D721Med (cell line): Measurements from ENCODE around the gene ZNF619.

Experiments used
- DNase-seq: peaks from one replicate; pipeline ENCODE4 v3.0.0; 2011; ENCODE audit warnings: low spot score; ENCODE audit not compliant: insufficient read length
- FAIRE-seq: peaks from 2 replicates; lab custom pipeline; 2011; peaks lifted over from hg19 to GRCh38; lab: Jason Lieb, UNC
- TF ChIP-seq, protein P1 (sequence below): IDR thresholded peaks from 2 replicates; pipeline ENCODE4 v1.5.1; 2012; ENCODE audit warnings: mild to moderate bottlenecking, control low read depth; ENCODE audit not compliant: insufficient read depth; ENCODE audit errors: missing control alignments

ZNF619 gene

DNA sequence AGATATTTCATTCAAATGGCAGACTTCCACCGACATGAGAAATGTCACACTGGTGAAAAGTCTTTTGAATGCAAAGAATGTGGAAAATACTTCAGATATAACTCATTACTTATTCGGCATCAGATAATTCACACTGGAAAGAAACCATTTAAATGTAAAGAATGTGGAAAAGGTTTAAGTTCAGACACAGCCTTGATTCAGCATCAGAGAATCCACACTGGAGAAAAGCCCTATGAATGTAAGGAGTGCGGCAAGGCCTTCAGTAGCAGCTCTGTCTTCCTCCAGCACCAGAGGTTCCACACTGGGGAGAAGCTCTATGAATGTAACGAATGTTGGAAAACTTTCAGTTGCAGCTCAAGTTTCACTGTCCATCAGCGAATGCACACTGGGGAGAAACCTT, 39.3 kb downstream of the ZNF619 start:
- FAIRE-seq (no peak), DNase-seq (no peak)
- TF ChIP-seq, protein P1, sequence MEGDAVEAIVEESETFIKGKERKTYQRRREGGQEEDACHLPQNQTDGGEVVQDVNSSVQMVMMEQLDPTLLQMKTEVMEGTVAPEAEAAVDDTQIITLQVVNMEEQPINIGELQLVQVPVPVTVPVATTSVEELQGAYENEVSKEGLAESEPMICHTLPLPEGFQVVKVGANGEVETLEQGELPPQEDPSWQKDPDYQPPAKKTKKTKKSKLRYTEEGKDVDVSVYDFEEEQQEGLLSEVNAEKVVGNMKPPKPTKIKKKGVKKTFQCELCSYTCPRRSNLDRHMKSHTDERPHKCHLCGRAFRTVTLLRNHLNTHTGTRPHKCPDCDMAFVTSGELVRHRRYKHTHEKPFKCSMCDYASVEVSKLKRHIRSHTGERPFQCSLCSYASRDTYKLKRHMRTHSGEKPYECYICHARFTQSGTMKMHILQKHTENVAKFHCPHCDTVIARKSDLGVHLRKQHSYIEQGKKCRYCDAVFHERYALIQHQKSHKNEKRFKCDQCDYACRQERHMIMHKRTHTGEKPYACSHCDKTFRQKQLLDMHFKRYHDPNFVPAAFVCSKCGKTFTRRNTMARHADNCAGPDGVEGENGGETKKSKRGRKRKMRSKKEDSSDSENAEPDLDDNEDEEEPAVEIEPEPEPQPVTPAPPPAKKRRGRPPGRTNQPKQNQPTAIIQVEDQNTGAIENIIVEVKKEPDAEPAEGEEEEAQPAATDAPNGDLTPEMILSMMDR: no peak

- TF ChIP-seq, protein P1: no peak
- FAIRE-seq (no peak), DNase-seq (no peak)
Observed at GRCh38 chr3:40518067-40518466, 41.1 kb downstream of the ZNF619 start.

DNA sequence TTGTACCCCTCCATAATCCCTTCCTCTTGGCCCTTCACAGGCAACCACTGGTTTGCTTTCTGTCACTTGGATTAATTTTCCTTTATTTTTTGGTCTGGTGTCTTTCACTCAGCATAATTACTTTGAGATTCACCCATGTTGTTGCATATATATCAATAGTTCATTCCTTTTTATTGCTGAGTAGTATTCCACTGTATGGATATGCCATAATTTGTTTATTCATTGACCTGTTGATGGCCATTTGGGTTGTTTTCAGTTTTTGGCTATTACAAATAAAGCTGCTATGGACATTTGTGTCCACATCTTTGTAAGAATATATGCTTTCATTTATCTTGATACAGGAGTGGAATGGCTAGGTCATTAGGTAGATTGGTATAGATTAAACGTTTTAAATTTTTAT, 41.9 kb downstream of the ZNF619 start:
- FAIRE-seq (no peak), DNase-seq (no peak)
- TF ChIP-seq, protein P1: no peak

- FAIRE-seq (no peak), DNase-seq (no peak)
- TF ChIP-seq, protein P1: no peak
Observed at GRCh38 chr3:40521254-40521653, 44.3 kb downstream of the ZNF619 start.

GRCh38 chr3:40523781-40524180, 46.9 kb downstream of the ZNF619 start:
- FAIRE-seq (no peak), DNase-seq (no peak)
- TF ChIP-seq, protein P1: no peak

DNA sequence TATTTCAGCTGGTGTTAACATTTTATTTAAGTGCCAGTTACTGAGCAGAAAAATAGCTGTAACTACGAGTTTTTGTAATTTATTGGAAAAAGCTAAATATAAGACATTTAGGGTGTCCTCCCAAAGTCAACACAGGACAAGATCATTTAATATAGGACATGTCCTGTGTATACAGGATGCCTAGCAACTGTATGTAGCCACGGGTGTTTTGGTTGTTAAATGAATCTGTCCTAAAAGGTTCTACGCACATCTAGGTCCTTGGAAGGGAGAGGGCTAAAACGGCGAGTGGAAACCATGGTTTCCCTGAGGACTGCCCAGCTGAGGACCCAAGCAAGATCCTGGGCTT, 47.3 kb downstream of the ZNF619 start:
- TF ChIP-seq, protein P1: no peak
- DNase-seq: no peak
- FAIRE-seq: no peak

DNA sequence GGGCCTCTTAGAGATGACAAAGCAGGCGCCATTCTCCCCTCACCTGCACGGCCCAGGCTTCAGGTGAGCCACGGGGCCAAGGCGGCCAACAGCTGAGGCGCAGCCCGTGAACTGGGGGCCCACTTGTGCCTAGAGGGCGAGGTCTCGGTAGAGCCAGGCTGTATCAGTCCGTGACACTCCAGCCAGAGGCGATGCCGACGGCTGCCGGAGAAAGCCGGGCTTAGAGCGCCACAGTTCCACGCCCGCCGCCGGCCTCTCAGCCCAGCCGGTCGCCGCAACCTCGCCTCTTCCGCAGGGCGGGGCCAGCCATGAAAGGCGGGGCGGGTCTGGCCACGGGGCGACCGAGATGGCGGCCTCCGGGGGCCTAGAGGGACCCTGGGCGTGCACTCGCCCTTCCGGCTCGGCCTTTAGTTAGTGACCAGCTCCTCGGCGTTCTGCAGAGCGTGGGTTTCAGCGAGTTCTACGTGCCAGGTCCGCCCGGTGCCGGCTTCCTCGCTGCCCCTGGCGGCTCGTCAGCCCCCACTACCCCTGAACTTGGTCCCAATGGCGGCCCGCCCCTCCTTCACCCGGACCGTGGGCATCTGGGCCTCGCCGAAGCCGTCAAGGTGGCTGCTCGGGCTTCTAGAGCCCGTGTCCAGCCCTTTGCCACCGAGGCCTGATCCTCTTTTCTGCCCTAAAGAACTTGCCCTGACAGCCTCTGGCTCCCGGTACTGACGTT, 47.8 kb downstream of the ZNF619 start, which contains the start of gene ZNF621:
Gene ZNF621, plus strand, starts transcription at position 393 of the 718 bp plus-strand sequence. CDS start 881 bp downstream, outside the sequence.
- FAIRE-seq: no peak
- TF ChIP-seq, protein P1: no peak
- DNase-seq: peak; percentile 87
